B cell (primary cell): ENCODE results near the gene RAD23B.

ENCODE experiments used
- CTCF ChIP-seq: fragments of 200-600 bp; IDR thresholded peaks from one replicate; pipeline ENCODE4 v1.8.0; 2022; ENCODE audit warnings: antibody characterized with exemption, mild to moderate bottlenecking
- EZH2 ChIP-seq: IDR thresholded peaks from 2 replicates; pipeline ENCODE4 v1.6.1; 2012; ENCODE audit warnings: borderline replicate concordance, low read depth, mild to moderate bottlenecking, moderate library complexity, low read length; ENCODE audit not compliant: insufficient read depth, poor library complexity, severe bottlenecking

GRCh38 chr9:107286057-107286456, 3.0 kb downstream of the RAD23B start:
- no peak for TF ChIP-seq CTCF
- TF ChIP-seq EZH2, result no peak
